ENCODE measurements around the gene NRG2.

DNA sequence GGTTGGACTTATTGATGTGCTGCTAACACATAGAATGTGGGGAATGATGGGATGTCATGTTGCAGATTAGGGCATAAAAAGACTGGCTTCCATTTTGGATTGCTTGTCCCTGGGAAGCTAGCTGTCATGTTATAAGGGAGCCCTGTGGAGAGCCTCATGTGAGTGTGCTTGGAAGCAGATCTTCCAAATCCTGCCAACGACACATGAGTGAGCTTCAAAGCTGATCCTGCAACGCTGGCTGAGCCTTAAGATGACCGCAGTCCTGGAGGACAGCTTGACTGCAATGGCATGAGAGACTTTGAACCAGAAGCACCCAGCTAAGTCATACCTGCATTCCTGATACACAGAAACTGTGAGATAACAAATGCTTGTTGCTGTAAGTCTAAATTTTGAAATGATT lies 63.6 kb downstream of the NRG2 start:
- TF ChIP-seq, protein P1, sequence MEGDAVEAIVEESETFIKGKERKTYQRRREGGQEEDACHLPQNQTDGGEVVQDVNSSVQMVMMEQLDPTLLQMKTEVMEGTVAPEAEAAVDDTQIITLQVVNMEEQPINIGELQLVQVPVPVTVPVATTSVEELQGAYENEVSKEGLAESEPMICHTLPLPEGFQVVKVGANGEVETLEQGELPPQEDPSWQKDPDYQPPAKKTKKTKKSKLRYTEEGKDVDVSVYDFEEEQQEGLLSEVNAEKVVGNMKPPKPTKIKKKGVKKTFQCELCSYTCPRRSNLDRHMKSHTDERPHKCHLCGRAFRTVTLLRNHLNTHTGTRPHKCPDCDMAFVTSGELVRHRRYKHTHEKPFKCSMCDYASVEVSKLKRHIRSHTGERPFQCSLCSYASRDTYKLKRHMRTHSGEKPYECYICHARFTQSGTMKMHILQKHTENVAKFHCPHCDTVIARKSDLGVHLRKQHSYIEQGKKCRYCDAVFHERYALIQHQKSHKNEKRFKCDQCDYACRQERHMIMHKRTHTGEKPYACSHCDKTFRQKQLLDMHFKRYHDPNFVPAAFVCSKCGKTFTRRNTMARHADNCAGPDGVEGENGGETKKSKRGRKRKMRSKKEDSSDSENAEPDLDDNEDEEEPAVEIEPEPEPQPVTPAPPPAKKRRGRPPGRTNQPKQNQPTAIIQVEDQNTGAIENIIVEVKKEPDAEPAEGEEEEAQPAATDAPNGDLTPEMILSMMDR (IDR thresholded peaks at IDR 0.05) = no peak
- TF ChIP-seq POLR2A (IDR thresholded peaks at IDR 0.05) = no peak

All from ovary (tissue), 3 donors.